GM12872 (cell line): ENCODE measurements around the gene IL22RA2.

Experiments used
- CTCF ChIP-seq: IDR thresholded peaks from 3 replicates; pipeline ENCODE4 v1.5.1; 2011; ENCODE audit warnings: low read depth, mild to moderate bottlenecking, low read length, moderate library complexity; ENCODE audit not compliant: insufficient read depth

Gene IL22RA2

DNA sequence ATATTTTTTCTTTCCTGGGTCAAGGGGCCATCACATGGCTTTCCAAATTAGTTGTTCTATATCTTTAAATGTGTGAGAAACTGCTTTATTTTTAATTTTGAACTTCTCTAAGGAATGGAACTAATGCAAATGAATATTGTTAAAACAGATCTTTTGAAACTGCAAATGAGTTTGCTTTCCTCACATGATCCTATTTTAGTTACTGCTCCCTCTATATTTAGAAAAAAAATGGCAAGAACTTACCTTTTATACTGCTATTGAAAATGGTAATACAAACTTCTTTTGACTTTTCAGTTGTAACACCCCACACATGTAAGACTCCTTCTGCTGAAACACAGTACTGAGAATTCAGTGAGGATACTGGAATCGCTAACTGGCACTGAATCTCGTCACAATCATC is 29.8 kb upstream of the IL22RA2 start:
- no peak for TF ChIP-seq CTCF

GRCh38 chr6:137202078-137202477 is 28.6 kb upstream of the IL22RA2 start:
- TF ChIP-seq CTCF, result no peak

- no peak for TF ChIP-seq CTCF
Measured at GRCh38 chr6:137201006-137201405, 27.6 kb upstream of the IL22RA2 start.

DNA sequence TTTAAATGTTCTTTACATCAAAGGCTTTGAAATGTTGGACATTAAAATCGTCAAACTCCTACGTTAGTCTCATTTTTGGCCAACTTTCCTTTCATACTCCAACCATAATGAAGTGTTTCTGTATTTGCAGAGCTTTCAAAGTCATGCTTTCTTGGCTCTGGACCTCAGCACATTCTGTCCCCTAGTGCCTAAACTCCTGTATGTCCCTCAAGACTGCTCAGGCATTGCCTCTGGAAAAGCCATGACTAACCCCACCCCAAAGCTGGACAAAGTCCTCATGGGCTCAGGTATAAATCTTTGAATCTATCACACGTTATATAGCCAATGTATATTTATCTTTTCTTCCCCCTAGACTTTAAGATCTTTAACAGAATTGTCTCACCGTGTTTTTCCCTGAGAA is 26.8 kb upstream of the IL22RA2 start:
- TF ChIP-seq CTCF, result no peak

GRCh38 chr6:137197684-137198645 is 24.5 kb upstream of the IL22RA2 start:
- TF ChIP-seq CTCF, result no peak

GRCh38 chr6:137193256-137194070 is 20.0 kb upstream of the IL22RA2 start:
- no peak for TF ChIP-seq CTCF

- TF ChIP-seq CTCF, result no peak
Measured at GRCh38 chr6:137192821-137193220, 19.4 kb upstream of the IL22RA2 start.
